Measurements from ENCODE around the gene SPARCL1.
"Not testable (repeated sequence)": the region's sequence is repeated elsewhere in the genome, so short reads cannot be mapped to it uniquely, and the experiment has no call there.

The SPARCL1 gene

DNA sequence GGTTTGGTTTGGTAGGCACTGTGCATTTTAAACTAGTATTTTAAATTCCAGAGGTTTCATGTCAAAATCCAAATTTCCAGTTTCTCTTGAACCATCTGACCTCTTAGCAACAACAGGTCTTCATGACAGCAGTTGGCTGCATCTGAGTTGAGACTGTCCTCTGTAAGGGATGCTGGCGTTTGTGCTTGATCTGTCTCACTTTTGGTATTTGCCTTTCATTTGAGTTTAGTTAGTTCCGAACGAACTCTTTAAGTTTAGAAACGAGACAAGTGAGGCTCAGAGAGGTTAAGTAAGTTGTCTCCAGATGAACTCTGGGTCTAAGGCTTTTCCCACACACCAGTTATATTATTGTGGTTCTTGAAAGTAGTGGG lies 29.1 kb downstream of the SPARCL1 start:
- no peak for DNase-seq (ENCODE audit: low read depth, low spot score)

DNA sequence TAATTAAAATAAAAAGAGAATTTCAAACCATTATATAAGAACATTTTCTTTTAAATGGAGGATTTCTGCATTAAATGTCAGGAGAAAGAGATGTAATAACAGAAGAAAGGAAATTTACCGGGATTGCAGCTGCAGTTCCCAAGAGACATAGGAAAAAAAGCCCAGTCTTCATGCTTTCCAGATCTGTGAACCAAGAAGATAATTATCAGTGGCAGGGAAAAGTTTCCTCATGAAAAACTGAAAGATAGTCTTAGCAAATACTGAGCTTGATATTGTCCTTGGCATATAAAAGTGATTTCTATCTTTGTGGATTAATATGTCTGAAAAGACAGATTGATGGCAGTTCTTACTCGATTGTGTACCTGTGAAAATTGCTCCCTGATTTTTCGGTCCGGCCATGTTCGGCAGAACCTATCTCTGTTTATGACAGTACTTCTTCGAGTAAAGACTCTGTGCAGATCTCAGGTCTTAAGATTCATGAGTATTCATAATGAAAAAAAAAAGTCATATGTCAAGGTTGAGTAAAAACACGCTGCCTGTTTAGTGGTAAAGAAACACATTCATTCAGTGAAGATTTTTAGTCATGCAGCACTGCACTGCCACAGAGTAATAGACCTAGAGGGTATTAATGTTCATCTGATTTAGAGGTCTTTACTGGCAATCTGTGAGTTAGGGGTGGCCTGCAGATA lies 29.6 kb downstream of the SPARCL1 start:
- no peak for DNase-seq (ENCODE audit: low read depth, low spot score)

DNA sequence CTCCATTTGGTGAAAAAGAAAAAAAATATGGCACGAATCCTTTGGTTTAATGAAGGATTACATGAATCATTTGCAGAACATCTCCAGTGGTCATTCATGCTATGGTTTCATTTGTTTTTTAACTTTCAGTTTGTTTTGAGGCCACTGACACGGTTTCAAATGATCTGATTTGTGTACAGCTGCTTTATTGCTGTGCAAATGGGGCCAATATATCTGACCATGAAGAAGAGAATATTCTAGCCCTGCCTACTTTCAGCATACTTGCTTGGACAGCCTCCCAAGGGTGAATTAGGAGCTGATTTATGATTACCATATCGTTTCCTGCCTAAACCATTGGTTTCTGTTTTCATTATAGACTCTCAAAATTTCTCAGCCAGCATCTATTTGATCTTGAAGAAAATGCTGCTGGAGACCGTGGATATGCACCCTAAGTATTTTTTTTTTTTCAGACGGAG lies 30.7 kb downstream of the SPARCL1 start:
- DNase-seq (ENCODE audit: low read depth, low spot score): no peak

GRCh38 chr4:87497578-87497977 lies 31.6 kb downstream of the SPARCL1 start:
- no peak for DNase-seq (ENCODE audit: low read depth, low spot score)

- no peak for DNase-seq (ENCODE audit: low read depth, low spot score)
Observed at GRCh38 chr4:87497159-87497558, 32.0 kb downstream of the SPARCL1 start.

DNA sequence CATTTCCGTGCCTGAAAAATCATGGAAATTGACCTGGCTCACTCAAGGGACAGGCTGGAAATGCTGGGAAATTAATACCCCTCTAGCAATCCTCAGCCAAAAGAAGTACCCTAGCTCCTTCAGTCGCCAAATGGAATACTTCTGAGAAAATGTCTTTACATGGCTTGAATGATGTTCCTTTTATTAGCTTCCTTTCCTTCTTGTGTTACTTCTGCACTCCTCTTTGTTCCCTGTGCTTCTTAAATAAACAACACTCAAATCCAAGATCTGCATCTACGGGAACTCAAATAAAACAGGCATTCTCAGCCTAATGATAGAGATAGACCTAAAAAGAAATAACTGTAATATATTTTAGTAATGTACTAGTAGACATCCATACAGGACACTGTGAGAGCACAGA lies 36.1 kb downstream of the SPARCL1 start:
- DNase-seq (ENCODE audit: low read depth, low spot score): no peak

GRCh38 chr4:87491851-87492250 lies 37.3 kb downstream of the SPARCL1 start:
- not testable (repeated sequence) for DNase-seq (ENCODE audit: low read depth, low spot score)

- no peak for DNase-seq (ENCODE audit: low read depth, low spot score)
Observed at GRCh38 chr4:87491436-87491835, 37.7 kb downstream of the SPARCL1 start.

DNA sequence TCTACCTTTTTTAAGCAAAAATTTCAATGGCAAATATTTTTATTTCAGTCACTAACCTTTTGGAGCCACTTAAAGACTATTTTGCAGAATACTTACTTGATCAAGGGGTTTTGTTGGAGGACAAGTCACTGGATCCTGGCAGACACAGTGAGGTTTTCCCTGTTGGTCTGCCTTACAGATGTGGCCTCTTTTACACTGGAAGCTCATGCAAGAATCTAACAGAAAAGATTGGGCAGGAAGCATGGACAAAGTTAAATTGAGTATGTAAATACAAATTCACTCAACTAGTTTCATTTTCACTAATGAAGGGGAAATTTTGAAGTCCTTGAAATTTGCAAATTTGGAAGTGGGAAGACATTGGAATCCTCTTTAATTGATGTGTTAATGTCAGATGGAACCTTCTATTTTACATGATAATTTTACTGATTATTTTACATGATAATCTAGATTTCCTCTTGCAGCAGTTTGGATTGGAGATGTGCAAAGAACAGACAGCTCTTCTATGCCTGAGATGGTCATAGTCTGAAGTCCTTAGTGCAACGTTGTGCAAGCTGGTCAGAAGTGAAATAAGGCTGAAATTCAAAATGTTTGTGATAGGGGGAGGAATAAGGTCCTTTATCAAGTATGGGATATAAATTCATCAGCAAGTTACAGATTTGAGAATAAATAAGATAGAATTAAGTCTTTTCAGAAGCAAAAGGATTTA lies 38.4 kb downstream of the SPARCL1 start:
- no peak for DNase-seq (ENCODE audit: low read depth, low spot score)

DNA sequence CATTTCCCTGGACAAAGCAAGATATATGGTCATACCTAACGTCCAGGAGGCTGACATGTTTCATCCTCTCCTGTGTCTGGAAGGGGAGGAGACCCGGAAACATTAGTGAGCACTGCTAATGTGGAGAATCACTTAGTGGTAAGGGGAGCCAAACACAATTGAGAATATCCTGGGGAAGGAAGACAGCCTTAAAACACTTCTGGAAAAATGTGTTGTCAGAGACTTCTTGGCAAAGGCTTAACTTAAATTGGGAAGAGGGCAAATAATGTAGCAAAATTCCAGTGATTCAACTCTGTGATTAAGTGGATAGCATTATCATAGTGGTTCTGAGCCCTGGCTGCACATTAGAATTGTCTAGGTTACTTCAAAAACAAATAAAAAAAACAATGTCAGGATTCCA lies 39.5 kb downstream of the SPARCL1 start:
- DNase-seq (ENCODE audit: low read depth, low spot score): no peak

DNA sequence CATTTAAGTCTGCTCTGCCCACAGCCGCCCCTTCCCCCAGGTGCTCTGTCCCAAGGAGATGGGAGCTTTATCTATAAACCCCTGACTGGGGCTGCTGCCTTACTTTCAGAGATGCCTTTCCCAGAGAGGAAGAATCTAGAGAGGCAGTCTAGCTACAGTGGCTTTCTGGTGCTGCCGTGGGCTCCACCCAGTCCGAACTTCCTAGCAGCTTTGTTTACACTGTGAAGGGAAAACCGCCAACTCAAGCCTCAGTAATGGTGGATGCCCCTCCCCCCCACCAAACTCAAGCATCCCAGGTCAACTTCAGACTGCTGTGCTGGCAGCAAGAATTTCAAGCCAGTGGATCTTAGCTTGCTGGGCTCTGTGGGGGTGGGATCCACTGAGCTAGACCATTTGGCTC lies 40.5 kb downstream of the SPARCL1 start:
- not testable (repeated sequence) for DNase-seq (ENCODE audit: low read depth, low spot score)

GRCh38 chr4:87483247-87483646 lies 45.9 kb downstream of the SPARCL1 start:
- DNase-seq (ENCODE audit: low read depth, low spot score): not testable (repeated sequence)

- DNase-seq (ENCODE audit: low read depth, low spot score): no peak
Observed at GRCh38 chr4:87481377-87481776, 47.8 kb downstream of the SPARCL1 start.

DNA sequence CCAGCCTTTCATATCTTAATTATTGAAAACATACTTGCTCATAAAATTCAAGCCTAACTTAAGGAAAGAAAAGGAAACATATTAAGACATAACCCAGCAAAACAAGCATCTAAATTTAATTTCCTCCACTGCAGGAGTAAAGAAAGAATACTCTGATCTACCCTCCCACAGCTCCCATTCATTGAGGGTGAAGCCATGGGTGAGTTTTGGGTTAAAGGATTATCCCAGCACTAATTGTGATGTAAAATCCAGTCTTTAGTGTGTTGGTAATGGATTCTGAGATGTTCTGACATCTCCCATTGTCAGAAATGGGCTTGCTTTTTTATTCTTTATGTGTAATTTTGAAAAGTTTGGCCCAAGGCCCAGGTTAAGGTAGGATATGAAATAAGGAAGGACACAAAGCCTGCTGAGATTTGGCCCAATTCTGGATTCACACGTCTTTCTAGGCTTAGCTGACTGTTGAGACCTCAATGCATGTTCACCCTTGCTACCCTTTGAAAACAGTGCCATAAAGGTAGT lies 50.4 kb downstream of the SPARCL1 start:
- no peak for DNase-seq (ENCODE audit: low read depth, low spot score)

GRCh38 chr4:87476934-87477333 lies 52.2 kb downstream of the SPARCL1 start:
- no peak for DNase-seq (ENCODE audit: low read depth, low spot score)

DNA sequence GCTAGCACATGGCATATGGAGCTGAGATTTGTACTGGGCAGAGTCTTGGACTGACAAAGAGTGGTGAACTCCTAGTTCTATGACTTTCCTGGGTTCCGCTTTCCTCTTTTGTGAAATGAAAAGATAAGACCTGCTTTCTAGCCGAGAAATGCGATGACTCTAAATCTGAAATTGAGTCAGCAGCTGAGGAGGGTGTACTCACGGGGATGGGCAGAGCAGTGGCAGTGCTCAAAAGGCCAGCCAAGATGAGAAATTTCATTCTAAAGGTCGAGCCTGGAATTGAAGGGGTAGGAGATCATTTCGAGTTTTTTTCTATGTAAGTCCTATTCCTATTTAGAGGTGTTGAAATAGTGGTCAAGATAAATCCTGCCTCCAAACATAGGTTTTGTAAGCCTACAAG lies 59.8 kb downstream of the SPARCL1 start:
- no peak for DNase-seq (ENCODE audit: low read depth, low spot score)

GRCh38 chr4:87465739-87466366 lies 63.3 kb downstream of the SPARCL1 start:
- peak; percentile 23 for DNase-seq (ENCODE audit: low read depth, low spot score)

DNA sequence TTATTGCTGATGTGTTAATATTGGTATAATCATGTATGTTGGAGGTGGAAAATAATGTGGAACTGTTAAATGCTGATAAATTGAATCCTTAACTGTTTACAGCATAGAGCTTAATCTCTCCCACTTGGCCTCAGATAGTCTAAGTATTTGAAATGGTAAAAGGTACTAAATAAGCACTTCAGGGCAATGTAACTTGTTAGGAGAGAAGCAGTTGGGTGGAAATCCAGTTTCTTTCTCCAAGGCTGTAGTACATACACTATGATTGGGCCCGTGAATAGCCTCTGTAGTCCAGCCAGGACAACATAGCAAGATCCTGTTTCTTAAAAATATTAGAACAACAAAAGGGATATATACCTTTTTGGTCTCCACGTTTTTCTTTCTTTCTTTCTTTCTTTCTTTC lies 67.1 kb downstream of the SPARCL1 start:
- DNase-seq (ENCODE audit: low read depth, low spot score): no peak

DNA sequence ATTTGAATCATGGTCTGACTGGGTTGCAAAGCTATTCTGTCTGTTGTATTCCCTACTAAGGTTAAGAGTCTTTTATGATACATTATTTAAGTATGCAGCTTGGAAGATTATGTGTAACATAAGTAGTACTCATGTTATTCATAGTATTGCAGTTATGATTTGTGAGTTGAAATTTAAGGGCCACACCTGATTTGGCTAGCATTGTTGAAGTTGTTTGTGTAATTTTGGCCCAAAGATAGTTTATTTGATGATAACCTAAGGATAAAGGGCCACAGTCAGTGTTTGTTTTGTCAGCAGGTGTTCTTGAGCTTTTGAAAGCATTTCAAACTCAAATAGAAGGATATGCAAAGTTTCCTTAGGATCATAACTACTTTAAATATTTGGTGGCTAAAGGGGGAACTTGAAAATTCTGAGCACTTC lies 67.9 kb downstream of the SPARCL1 start:
- no peak for DNase-seq (ENCODE audit: low read depth, low spot score)

- DNase-seq (ENCODE audit: low read depth, low spot score): no peak
Observed at GRCh38 chr4:87458913-87459312, 70.3 kb downstream of the SPARCL1 start.

- DNase-seq (ENCODE audit: low read depth, low spot score): no peak
Observed at GRCh38 chr4:87451537-87451936, 77.6 kb downstream of the SPARCL1 start.

GRCh38 chr4:87446375-87446774 lies 82.8 kb downstream of the SPARCL1 start:
- not testable (repeated sequence) for DNase-seq (ENCODE audit: low read depth, low spot score)

GRCh38 chr4:87445964-87446363 lies 83.2 kb downstream of the SPARCL1 start:
- no peak for DNase-seq (ENCODE audit: low read depth, low spot score)

Measured in smooth muscle cell of the brain vasculature (primary cell).